ENCODE results near the gene DTL. TPM values are rescaled to one million over a fixed set of nuclear protein-coding genes. Genes with fewer than 3 reads are reported as not detected.

The DTL gene
- total RNA-seq, 1 experiment from 2014 or later = 26.7 TPM

GRCh38 chr1:212045981-212046380, 10.4 kb downstream of the DTL start:
- Histone ChIP-seq H3K9me3 (ENCODE audit: control insufficient read depth, insufficient read depth, low read depth, low read length) (no peaks in the 10 kb centered on the region), H3K4me1 (ENCODE audit: control insufficient read depth, insufficient read depth, low read length) (peaks cover 4% of the 10 kb centered on the region), H3K4me3 (ENCODE audit: low read depth in 2 of 2, low read length in 2 of 2) (no peak overlapping the region), H3K27me3 (ENCODE audit: control insufficient read depth, insufficient read depth, low read length) (no peaks in the 10 kb centered on the region), H3K27ac (ENCODE audit: low read length) (no peak overlapping the region), H3K36me3 (ENCODE audit: control insufficient read depth, insufficient read depth, low read length) (peaks cover 10% of the 10 kb centered on the region)
- ChIA-PET CTCF (no interaction called here), POLR2A (no interaction called here)
- DNase-seq (ENCODE audit: low read depth, low spot score) (no peak), ATAC-seq (no peak)
- no peak for TF ChIP-seq POLR2AphosphoS5 (IDR thresholded peaks at IDR 0.05; ENCODE audit: low read depth, low read length)
- no peak for TF ChIP-seq REST (IDR thresholded peaks at IDR 0.05; ENCODE audit: insufficient read depth in 1 of 2, low read depth in 2 of 2, low read length in 1 of 2)
- TF ChIP-seq CTCF (IDR thresholded peaks at IDR 0.05) = no peak
- no peak for TF ChIP-seq TCF7L2 (IDR thresholded peaks at IDR 0.05; ENCODE audit: low read depth, low read length)
- intact Hi-C loops (cut with micrococcal nuclease; ENCODE audit: unreplicated experiment) = no loop called here
- BruUV-seq (replicated peaks) = no TSS peak
- in situ Hi-C loops (cut with HindIII; ENCODE audit: low pct_unique_long_range_greater_than_20kb, low sequenced_read_pairs) = no loop called here

- CTCF ChIA-PET = no interaction called here
Observed at GRCh38 chr1:212053993-212054392, 18.4 kb downstream of the DTL start.

More at GRCh38 chr1:212053993-212054392, 18.4 kb downstream of the DTL start:
- Histone ChIP-seq H3K27ac (ENCODE audit: low read length) (no peak overlapping the region), H3K9me3 (ENCODE audit: control insufficient read depth, insufficient read depth, low read depth, low read length) (no peaks in the 10 kb centered on the region), H3K36me3 (ENCODE audit: control insufficient read depth, insufficient read depth, low read length) (peaks cover 2% of the 10 kb centered on the region; the same call in 1 of the 2 replicates), H3K4me1 (ENCODE audit: control insufficient read depth, insufficient read depth, low read length) (no peaks in the 10 kb centered on the region), H3K27me3 (ENCODE audit: control insufficient read depth, insufficient read depth, low read length) (no peaks in the 10 kb centered on the region), H3K4me3 (ENCODE audit: low read depth in 2 of 2, low read length in 2 of 2) (no peak overlapping the region)
- POLR2A ChIA-PET = no interaction called here
- DNase-seq (ENCODE audit: low read depth, low spot score) = no peak
- no TSS peak for BruUV-seq (replicated peaks)
- in situ Hi-C loops (cut with HindIII; ENCODE audit: low pct_unique_long_range_greater_than_20kb, low sequenced_read_pairs) (no loop called here), intact Hi-C loops (cut with micrococcal nuclease; ENCODE audit: unreplicated experiment) (no loop called here)
- TF ChIP-seq POLR2AphosphoS5 (IDR thresholded peaks at IDR 0.05; ENCODE audit: low read depth, low read length) = no peak
- no peak for TF ChIP-seq SIN3A (IDR thresholded peaks at IDR 0.05; ENCODE audit: borderline replicate concordance, insufficient read depth, low read depth, low read length)
- TF ChIP-seq REST (IDR thresholded peaks at IDR 0.05; ENCODE audit: insufficient read depth in 1 of 2, low read depth in 2 of 2, low read length in 1 of 2) = no peak
- no peak for TF ChIP-seq CTCF (IDR thresholded peaks at IDR 0.05)
- TF ChIP-seq TCF7L2 (IDR thresholded peaks at IDR 0.05; ENCODE audit: low read depth, low read length) = no peak
- no peak for ATAC-seq
